ENCODE results near the gene SEL1L3. TPM values are rescaled to one million over a fixed set of nuclear protein-coding genes. Genes with fewer than 3 reads are reported as not detected.
A peak's percentile ranks its signal among the peaks of the same experiment; 100 is the strongest.

Gene SEL1L3
- total and polyA plus RNA-seq, 7 donors = 3.5 to 65.6 (median 8.1) TPM

DNA sequence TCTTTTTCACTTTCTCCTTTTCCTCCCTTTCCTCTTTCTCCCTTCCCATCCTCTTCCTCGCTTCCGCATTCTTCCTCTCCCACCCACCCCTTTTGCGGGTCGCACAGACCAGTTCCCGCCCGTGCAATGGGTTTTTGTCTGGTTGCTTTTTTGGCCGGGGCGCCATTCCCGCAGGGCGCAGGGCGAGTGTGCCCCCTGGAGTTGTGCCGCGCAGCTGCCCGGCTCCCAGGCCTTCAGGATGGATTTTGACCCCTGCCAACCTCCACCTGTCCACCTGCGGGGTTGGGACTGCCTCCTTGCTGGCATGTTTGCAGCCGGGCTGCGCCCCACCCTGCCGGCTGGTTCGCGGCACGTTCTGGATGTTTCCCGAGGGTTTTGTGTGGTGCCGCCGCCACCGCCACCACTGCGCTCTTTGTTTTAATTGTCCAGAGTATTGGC is 578 bp upstream of the SEL1L3 start:
- 6 to 12% methylated on average over 26 of the region's 26 CpGs for WGBS, 2 donors
- Histone ChIP-seq H3K27ac (peak overlapping the region in 1 of 4 donors; percentile 8), H3K9me3 (no peaks in the 10 kb centered on the region), H3K27me3 (peaks cover 0 to 34% (median 2%) of the 10 kb centered on the region in 3 donors), H3K36me3 (no peaks in the 10 kb centered on the region), H3K4me3 (peak overlapping the region in 3 of 4 donors; percentile 51 to 81 (median 60)), H3K4me1 (peaks cover 0 to 14% (median 12%) of the 10 kb centered on the region in 4 donors)
- DNase-seq = no peak
- TF ChIP-seq, protein P1, sequence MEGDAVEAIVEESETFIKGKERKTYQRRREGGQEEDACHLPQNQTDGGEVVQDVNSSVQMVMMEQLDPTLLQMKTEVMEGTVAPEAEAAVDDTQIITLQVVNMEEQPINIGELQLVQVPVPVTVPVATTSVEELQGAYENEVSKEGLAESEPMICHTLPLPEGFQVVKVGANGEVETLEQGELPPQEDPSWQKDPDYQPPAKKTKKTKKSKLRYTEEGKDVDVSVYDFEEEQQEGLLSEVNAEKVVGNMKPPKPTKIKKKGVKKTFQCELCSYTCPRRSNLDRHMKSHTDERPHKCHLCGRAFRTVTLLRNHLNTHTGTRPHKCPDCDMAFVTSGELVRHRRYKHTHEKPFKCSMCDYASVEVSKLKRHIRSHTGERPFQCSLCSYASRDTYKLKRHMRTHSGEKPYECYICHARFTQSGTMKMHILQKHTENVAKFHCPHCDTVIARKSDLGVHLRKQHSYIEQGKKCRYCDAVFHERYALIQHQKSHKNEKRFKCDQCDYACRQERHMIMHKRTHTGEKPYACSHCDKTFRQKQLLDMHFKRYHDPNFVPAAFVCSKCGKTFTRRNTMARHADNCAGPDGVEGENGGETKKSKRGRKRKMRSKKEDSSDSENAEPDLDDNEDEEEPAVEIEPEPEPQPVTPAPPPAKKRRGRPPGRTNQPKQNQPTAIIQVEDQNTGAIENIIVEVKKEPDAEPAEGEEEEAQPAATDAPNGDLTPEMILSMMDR (IDR thresholded peaks at IDR 0.05) = peak in 1 of 4 experiments; percentile 7
- no peak for TF ChIP-seq POLR2AphosphoS5 (IDR thresholded peaks at IDR 0.05)
- intact Hi-C loops (cut with DNase I) = no loop called here

DNA sequence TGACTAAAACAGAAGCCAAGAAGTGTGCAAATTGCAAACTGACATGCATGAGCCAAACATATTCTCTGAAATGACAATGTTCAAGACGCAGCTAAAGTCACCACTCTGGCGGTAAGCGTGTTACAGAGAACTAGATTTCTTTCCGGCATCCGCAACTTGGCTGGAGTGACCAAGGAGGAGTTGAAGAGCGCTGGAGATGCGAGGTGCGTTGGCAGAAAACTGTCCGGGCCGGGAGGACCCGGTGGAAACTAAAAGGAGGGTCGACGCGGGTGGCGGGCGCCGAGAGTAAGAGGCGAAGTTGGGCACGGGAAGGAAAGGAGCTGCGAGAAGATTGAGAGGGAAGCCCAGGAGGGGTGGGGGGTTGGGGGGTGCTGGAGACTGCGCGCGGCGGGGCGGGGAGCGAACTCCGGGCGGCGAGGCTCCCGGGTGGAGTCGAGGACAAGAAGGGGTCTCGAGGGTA is 807 bp downstream of the SEL1L3 start:
- DNase-seq = no peak
- intact Hi-C loops (cut with DNase I) = no loop called here
- H3K36me3 ChIP-seq = no peaks in the 10 kb centered on the region
- H3K27ac ChIP-seq = peak overlapping the region; percentile 11 to 45 (median 34)
- TF ChIP-seq POLR2AphosphoS5 (IDR thresholded peaks at IDR 0.05) (no peak), POLR2A (IDR thresholded peaks at IDR 0.05) (no peak), EP300 (IDR thresholded peaks at IDR 0.05) (no peak)
- TF ChIP-seq, protein P1 (IDR thresholded peaks at IDR 0.05) = no peak
- peaks cover 0 to 43% (median 2%) of the 10 kb centered on the region in 3 donors for H3K27me3 ChIP-seq
- peak overlapping the region; percentile 18 to 81 (median 56) for H3K4me3 ChIP-seq
- H3K4me1 ChIP-seq = peaks cover 0 to 14% (median 12%) of the 10 kb centered on the region in 4 donors
- no peaks in the 10 kb centered on the region for H3K9me3 ChIP-seq
- WGBS, 2 donors = 0 to 1% methylated on average over 31 to 32 of the region's 32 CpGs

DNA sequence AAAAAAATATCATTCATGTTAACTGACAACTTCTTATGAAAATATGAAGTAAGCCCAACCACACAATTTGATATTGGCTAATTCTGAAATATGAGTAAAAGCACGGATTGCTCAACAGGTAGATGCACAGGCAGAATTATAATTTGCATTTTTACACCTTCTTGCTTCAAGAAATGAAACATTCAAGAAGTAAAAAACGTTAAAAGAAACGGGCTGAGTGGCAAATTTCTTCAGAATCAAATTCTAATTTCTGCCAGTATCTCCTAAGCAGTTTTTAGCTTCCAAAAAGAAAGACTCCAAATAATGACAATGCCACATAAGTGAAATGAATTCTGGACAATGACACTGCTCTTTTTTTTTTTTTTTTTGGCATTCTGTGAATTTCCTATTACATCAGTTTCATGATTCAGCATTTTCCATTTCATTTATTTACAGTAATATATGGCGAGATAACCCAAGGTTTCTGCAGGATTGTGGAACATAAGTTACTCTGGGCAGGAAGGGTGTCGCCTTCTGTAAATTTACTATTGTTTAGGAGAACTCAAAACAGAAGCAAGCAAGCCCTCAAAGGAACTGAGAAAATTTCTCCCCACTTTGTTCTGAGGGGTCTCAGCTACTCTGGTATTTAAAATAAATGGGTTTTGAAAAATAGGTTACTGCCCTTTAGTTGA is 1.4 kb downstream of the SEL1L3 start:
- 27 to 44% methylated on average over 5 of the region's 5 CpGs for WGBS, 2 donors
- Histone ChIP-seq H3K4me3 (peak overlapping the region in 3 of 4 donors; percentile 51 to 81 (median 60)), H3K27ac (peak overlapping the region in 3 of 4 donors; percentile 11 to 45 (median 31)), H3K36me3 (no peaks in the 10 kb centered on the region), H3K27me3 (peaks cover 0 to 43% (median 2%) of the 10 kb centered on the region in 3 donors), H3K4me1 (peaks cover 0 to 14% (median 12%) of the 10 kb centered on the region in 4 donors), H3K9me3 (no peaks in the 10 kb centered on the region)
- intact Hi-C loops (cut with DNase I) = no loop called here
- TF ChIP-seq, protein P1 (IDR thresholded peaks at IDR 0.05) = no peak
- no peak for TF ChIP-seq POLR2A (IDR thresholded peaks at IDR 0.05)
- no peak for TF ChIP-seq EP300 (IDR thresholded peaks at IDR 0.05)
- TF ChIP-seq POLR2AphosphoS5 (IDR thresholded peaks at IDR 0.05) = no peak
- no peak for DNase-seq

DNA sequence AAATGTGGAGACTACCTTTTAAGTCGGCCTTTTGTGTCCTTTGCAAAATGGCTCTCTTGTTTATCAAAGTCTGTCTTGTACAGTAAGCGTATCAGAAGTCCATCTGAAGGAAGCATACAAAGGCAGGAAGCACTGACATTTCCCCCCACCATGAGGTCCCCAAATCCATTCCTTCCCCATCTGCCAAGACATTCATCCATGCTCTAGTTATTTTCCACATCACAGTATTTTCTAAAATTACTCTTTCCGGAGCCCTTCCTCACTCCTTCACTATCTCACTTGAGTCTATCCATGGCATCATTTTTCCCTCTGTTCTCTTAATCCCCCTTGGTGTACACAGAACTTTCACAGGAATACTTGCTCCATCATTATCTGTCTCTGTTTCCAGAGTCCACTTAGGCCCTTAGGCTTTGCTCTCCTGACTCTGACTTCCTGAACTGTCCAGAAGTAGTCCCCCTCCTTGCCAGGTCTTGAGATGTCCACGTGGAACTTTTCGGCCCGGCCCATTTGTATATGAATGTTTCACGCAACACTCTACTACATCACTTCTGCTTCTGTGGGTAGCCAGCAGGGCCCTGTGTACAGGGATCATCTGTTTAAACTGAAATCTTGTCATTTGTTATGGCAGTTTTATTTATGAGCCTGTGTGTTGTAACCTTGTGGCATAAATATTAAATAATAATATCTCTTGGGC is 2.1 kb downstream of the SEL1L3 start:
- intact Hi-C loops (cut with DNase I) = no loop called here
- Histone ChIP-seq H3K4me3 (no peak overlapping the region), H3K27ac (no peak overlapping the region), H3K4me1 (peaks cover 0 to 14% (median 12%) of the 10 kb centered on the region in 4 donors), H3K36me3 (no peaks in the 10 kb centered on the region), H3K9me3 (no peaks in the 10 kb centered on the region), H3K27me3 (peaks cover 0 to 43% (median 2%) of the 10 kb centered on the region in 3 donors)
- DNase-seq = no peak
- WGBS, 2 donors = 72 to 84% methylated on average over 7 of the region's 7 CpGs
- TF ChIP-seq POLR2AphosphoS5 (IDR thresholded peaks at IDR 0.05) (no peak), EP300 (IDR thresholded peaks at IDR 0.05) (no peak), POLR2A (IDR thresholded peaks at IDR 0.05) (no peak)
- TF ChIP-seq, protein P1 (IDR thresholded peaks at IDR 0.05) = no peak

Data from sigmoid colon (tissue), 7 donors.